Cardiac muscle cell (in vitro differentiated cells and primary cell): ENCODE data around the gene ALDH1L1. TPM values are rescaled to one million over a fixed set of nuclear protein-coding genes. Genes with fewer than 3 reads are reported as not detected.

Experiments
- DNase-seq, 2 donors: peaks; one replicate each; pipeline versions ENCODE4 v3.0.0 to v3.0.0-alpha.2; 2010 to 2017; ENCODE audit warnings: low read depth in 1 of 2, low spot score in 1 of 2
- H3K27ac ChIP-seq: fragments of 200-600 bp; sonication (generic); 2 replicates; pipeline ENCODE4 v1.5.1; 2016
- H3K27me3 ChIP-seq: fragments of 200-600 bp; sonication (generic); 2 replicates; pipeline ENCODE4 v1.6.0; 2016; ENCODE audit warnings: control low read depth
- H3K36me3 ChIP-seq: fragments of 200-600 bp; sonication (generic); 2 replicates; pipeline ENCODE4 v1.5.1; 2016; ENCODE audit warnings: control low read depth
- H3K4me1 ChIP-seq: fragments of 200-600 bp; sonication (generic); 2 replicates; pipeline ENCODE4 v1.8.1; 2017; ENCODE audit warnings: low read depth, mild to moderate bottlenecking, mixed run types
- H3K4me3 ChIP-seq: fragments of 200-600 bp; sonication (generic); 2 replicates; pipeline ENCODE4 v1.5.1; 2016; ENCODE audit warnings: mild to moderate bottlenecking
- H3K9me3 ChIP-seq: fragments of 200-600 bp; sonication (generic); 2 replicates; pipeline ENCODE4 v1.5.1; 2017; ENCODE audit warnings: low read depth, mild to moderate bottlenecking, control low read depth
- CTCF ChIP-seq: IDR thresholded peaks from 2 replicates; pipeline ENCODE4 v1.5.1; 2012; ENCODE audit warnings: low read depth, mild to moderate bottlenecking, low read length
- polyA plus RNA-seq: library from polyadenylated mRNA; unstranded; fragments of >200 nt; fragmentation: Nextera tagmentation; extraction: Ambion mirVana; gene quantifications from 2 replicates; pipeline ENCODE4 v1.2.1, GENCODE V29; 2016
- total RNA-seq: library from RNA; depleted of rRNA; stranded (reverse); fragments of >200 nt; gene quantifications from 2 replicates; pipeline ENCODE4 v1.2.3, GENCODE V29; 2016

The ALDH1L1 gene
- total and polyA plus RNA-seq, 2 experiments from 2014 or later, result 0.98 to 2.6 TPM

DNA sequence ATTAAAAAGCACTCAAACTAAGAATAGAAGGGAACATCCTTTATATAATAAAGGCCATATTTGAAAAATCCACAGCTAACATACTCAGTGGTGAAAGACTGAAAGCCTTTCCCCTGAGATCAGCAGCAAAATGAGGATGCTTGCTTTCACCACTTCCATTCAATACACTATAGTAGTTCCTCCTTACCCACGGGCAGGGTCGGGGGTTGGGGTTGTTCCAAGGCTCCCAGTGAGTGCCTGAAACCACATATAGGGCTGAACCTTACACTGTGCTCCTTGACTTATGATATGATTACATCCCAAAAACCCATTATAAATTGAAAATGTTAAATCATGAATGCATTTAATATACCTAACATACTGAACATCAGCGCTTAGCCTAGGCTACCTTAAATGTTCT, 37.7 kb downstream of the ALDH1L1 start:
- no peak for TF ChIP-seq CTCF
- Histone ChIP-seq H3K36me3 (no peaks in the 10 kb centered on the region), H3K9me3 (no peaks in the 10 kb centered on the region), H3K27me3 (peaks cover 15% of the 10 kb centered on the region), H3K4me3 (no peak overlapping the region), H3K27ac (no peak overlapping the region), H3K4me1 (no peaks in the 10 kb centered on the region)
- DNase-seq, result no peak

GRCh38 chr3:126137490-126138130, 42.8 kb downstream of the ALDH1L1 start:
- no peak for DNase-seq
- no peaks in the 10 kb centered on the region for H3K36me3 ChIP-seq
- H3K9me3 ChIP-seq, result no peaks in the 10 kb centered on the region
- peaks cover 15% of the 10 kb centered on the region for H3K27me3 ChIP-seq
- no peaks in the 10 kb centered on the region for H3K4me1 ChIP-seq
- no peak overlapping the region for H3K4me3 ChIP-seq
- no peak overlapping the region for H3K27ac ChIP-seq
- no peak for TF ChIP-seq CTCF

DNA sequence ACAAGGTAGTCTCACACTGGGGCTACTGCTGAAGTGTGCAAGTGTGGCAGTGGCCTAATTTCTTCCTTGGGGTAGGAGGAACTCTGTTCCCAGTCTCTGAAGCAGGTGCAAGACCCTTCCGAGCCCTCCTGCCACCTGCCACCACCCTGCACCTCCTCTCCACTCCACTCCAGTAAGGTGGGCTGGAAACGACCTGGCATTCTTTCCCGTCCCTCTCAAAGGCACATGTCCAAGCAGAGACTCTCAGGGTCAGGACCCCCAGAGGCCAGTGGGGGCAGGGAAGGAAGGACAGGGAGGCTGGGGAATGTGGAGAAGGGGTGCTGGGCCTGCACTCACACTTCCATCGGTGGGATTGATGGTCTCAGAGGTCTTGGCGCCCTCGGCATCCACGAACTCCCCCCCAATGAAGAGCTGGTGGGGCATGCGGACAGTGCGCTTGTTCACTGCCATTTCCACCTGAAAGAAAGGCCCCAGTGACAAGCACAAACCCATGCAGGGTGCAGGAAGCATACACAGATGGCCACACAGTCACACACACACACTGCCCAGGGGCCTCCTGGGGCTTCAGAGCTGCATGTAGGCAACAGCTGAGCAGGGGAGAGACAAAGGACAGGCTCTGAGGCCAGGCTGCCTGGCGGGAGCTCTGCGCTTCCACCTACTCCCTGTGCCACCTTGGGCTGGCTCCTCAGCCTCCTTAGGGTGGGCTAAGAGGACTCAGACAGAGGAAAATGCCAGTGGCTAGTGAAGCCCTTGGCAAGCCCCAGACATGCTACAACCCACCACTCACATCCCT, 43.8 kb downstream of the ALDH1L1 start:
- no peaks in the 10 kb centered on the region for H3K36me3 ChIP-seq
- H3K27me3 ChIP-seq, result peaks cover 12% of the 10 kb centered on the region
- no peaks in the 10 kb centered on the region for H3K4me1 ChIP-seq
- H3K27ac ChIP-seq, result no peak overlapping the region
- H3K4me3 ChIP-seq, result no peak overlapping the region
- TF ChIP-seq CTCF, result no peak
- no peaks in the 10 kb centered on the region for H3K9me3 ChIP-seq
- DNase-seq, result no peak

DNA sequence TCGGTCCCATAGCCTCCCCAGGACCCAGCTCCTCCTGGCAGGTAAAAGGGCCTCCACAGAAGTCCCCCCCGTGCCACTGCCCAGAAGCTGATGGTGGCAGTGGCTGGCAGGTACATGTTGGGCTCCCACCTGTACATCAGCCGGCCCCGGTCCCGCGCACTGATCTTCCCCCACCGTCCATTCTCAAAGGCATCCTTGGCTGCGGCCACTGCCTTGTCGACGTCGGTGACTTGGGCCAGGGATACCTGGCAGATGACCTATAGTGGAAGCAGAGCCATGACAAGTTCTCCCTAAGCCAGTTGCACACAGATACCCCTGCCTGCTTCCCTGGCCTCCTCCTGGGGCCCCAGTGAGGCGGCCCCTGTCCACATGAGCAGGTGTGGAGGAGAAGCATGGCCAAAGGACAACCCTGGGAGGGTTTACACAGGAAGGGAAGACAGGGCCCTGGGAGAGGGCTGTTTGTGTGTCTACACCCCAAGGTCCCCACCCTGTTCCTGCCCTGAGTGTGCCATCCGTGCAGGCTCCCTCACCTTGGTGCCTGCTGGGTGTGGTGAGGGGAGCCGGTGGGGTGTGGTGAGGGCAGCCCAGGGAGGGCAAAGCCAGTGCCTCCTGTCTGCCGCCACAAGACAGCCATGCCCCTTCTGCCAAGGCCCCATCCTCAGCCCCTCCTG, 44.8 kb downstream of the ALDH1L1 start:
- H3K27ac ChIP-seq, result no peak overlapping the region
- DNase-seq, result no peak

GRCh38 chr3:126135071-126135405, 45.3 kb downstream of the ALDH1L1 start:
- H3K27me3 ChIP-seq, result peaks cover 3% of the 10 kb centered on the region
- no peak for TF ChIP-seq CTCF
- no peaks in the 10 kb centered on the region for H3K36me3 ChIP-seq
- no peak for DNase-seq
- H3K9me3 ChIP-seq, result no peaks in the 10 kb centered on the region
- H3K27ac ChIP-seq, result no peak overlapping the region
- no peak overlapping the region for H3K4me3 ChIP-seq
- no peaks in the 10 kb centered on the region for H3K4me1 ChIP-seq

More for the DNA sequence above, 44.8 kb downstream of the ALDH1L1 start:
- Histone ChIP-seq H3K27me3 (peaks cover 4% of the 10 kb centered on the region), H3K4me1 (no peaks in the 10 kb centered on the region), H3K36me3 (no peaks in the 10 kb centered on the region), H3K4me3 (no peak overlapping the region), H3K9me3 (no peaks in the 10 kb centered on the region)
- no peak for TF ChIP-seq CTCF
